Neural progenitor cell (in vitro differentiated cells): ENCODE results near the gene PPP2R5C.

Experiments used
- CTCF ChIP-seq: fragments of 200-600 bp; sonication (generic); IDR thresholded peaks from 2 replicates; pipeline ENCODE4 v1.5.1; 2017; ENCODE audit warnings: antibody characterized with exemption, mild to moderate bottlenecking
- EZH2 ChIP-seq: fragments of 200-600 bp; sonication (generic); IDR thresholded peaks from 2 replicates; pipeline ENCODE4 v1.6.1; 2017; ENCODE audit warnings: antibody characterized with exemption, mild to moderate bottlenecking, moderate library complexity

DNA sequence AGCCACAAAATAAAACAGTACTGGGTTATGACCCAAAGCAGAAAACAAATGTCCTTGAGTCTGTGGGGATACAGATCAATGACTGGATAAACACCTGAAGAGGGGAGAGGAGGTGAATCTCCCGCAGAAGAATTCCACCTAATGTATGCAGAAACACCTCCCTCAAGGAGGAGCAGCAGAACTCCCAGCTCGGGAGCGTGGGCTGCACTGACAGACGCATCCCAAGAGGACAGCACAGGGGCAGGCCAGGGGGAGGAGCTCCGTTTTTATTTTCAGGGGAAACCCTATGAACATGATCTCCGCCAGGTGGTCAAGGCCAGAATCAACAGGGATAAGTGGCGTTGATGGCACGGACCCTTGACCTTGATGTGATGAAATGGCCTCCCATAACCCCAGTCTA is 41.8 kb upstream of the PPP2R5C start:
- TF ChIP-seq EZH2 (no peak), CTCF (no peak)
